HepG2 (cell line): ENCODE data around the gene ADGRD1. TPM values are rescaled to one million over a fixed set of nuclear protein-coding genes. Genes with fewer than 3 reads are reported as not detected.

Experiments
- BORCS8-MEF2B ChIP-seq: sonication (generic); formaldehyde crosslinking; IDR thresholded peaks from 2 replicates; pipeline ENCODE4 v1.8.0; 2022; ENCODE audit warnings: mild to moderate bottlenecking, missing genetic modification reagents
- CC2D1A ChIP-seq: sonication (generic); formaldehyde crosslinking; IDR thresholded peaks from 2 replicates; pipeline ENCODE4 v1.8.1; 2023; ENCODE audit warnings: mild to moderate bottlenecking, missing genetic modification reagents
- ELF1 ChIP-seq: sonication (generic); formaldehyde crosslinking; IDR thresholded peaks from 2 replicates; pipeline ENCODE4 v1.4.0; 2020; ENCODE audit warnings: missing genetic modification reagents
- FOSL2 ChIP-seq: sonication (generic); formaldehyde crosslinking; IDR thresholded peaks from 2 replicates; pipeline ENCODE4 v1.4.0; 2020; ENCODE audit warnings: missing genetic modification reagents
- FOXA1 ChIP-seq, 2 experiments: fragments of 450-650 bp in 1 of 2; sonication (generic) in 1 of 2; formaldehyde crosslinking in 1 of 2; IDR thresholded peaks; 2 replicates each; pipeline versions ENCODE4 v1.4.0 to v1.6.1; 2016 to 2020; ENCODE audit warnings: missing genetic modification reagents in 1 of 2
- GRHL1 ChIP-seq: sonication (generic); formaldehyde crosslinking; conservative IDR thresholded peaks from 2 replicates; pipeline ENCODE4 v1.8.0; 2022; ENCODE audit warnings: missing genetic modification reagents
- KLF9 ChIP-seq: IDR thresholded peaks from 2 replicates; pipeline ENCODE4 v1.6.1; 2016; ENCODE audit warnings: low read depth
- LBX2 ChIP-seq: sonication (generic); formaldehyde crosslinking; IDR thresholded peaks from 2 replicates; pipeline ENCODE4 v1.5.0; 2020; ENCODE audit warnings: missing genetic modification reagents, mild to moderate bottlenecking, borderline replicate concordance
- MED13 ChIP-seq: sonication (generic); formaldehyde crosslinking; IDR thresholded peaks from 2 replicates; pipeline ENCODE4 v1.5.0; 2020; ENCODE audit warnings: missing genetic modification reagents
- MIXL1 ChIP-seq: IDR thresholded peaks from 2 replicates; pipeline ENCODE4 v1.6.1; 2016
- SIX1 ChIP-seq: sonication (generic); formaldehyde crosslinking; IDR thresholded peaks from 2 replicates; pipeline ENCODE4 v1.4.0; 2020; ENCODE audit warnings: missing genetic modification reagents, borderline replicate concordance
- SRSF1 ChIP-seq: fragments of 200-400 bp; formaldehyde crosslinking; optimal IDR thresholded peaks from 2 replicates; pipeline ENCODE3; 2017; ENCODE audit warnings: mild to moderate bottlenecking, low read depth, low read length, moderate library complexity
- TOPORS ChIP-seq: sonication (generic); formaldehyde crosslinking; IDR thresholded peaks from 2 replicates; pipeline ENCODE4 v1.8.0; 2023; ENCODE audit warnings: mild to moderate bottlenecking, missing genetic modification reagents
- ZNF251 ChIP-seq: sonication (generic); formaldehyde crosslinking; IDR thresholded peaks from 2 replicates; pipeline ENCODE4 v1.9.0; 2021; ENCODE audit warnings: mild to moderate bottlenecking, missing genetic modification reagents
- ZNF282 ChIP-seq: fragments of 450-650 bp; IDR thresholded peaks from 2 replicates; pipeline ENCODE4 v1.6.1; 2018; ENCODE audit not compliant: partially characterized antibody
- ZNF510 ChIP-seq: sonication (generic); formaldehyde crosslinking; IDR thresholded peaks from 2 replicates; pipeline ENCODE4 v1.4.0; 2020; ENCODE audit warnings: low read depth, mild to moderate bottlenecking, missing genetic modification reagents
- ZNF782 ChIP-seq: sonication (generic); formaldehyde crosslinking; IDR thresholded peaks from 2 replicates; pipeline ENCODE4 v1.4.0; 2020; ENCODE audit warnings: missing genetic modification reagents, mild to moderate bottlenecking, borderline replicate concordance
- polyA plus RNA-seq, 8 experiments: library from polyadenylated mRNA; depleted of rRNA in 3 of 8; stranded (reverse) in 7 of 8; unstranded in 1 of 8; fragments of >200 nt; fragmentation: Illumina TruSeq in 4 of 8; extraction: Trizol in 4 of 8; gene quantifications; 2 replicates each; pipeline versions ENCODE4 v1.2.1 to v1.2.3, GENCODE V29; 2011 to 2016; ENCODE audit warnings: low read depth in 4 of 8, missing spikeins in 1 of 8, mixed read lengths in 1 of 8; ENCODE audit not compliant: insufficient read depth in 1 of 8
- total RNA-seq, 5 experiments: library from RNA; depleted of rRNA; stranded (reverse); fragments of >200 nt; fragmentation: Illumina TruSeq; extraction: Trizol; gene quantifications; 2 replicates each; pipeline ENCODE4 v1.2.3, GENCODE V29; 2016; ENCODE audit warnings: low read depth in 1 of 5
- TF ChIP-seq, protein P1 (sequence below): sonication (generic); formaldehyde crosslinking; IDR thresholded peaks from 2 replicates; pipeline ENCODE4 v1.4.0; 2020; ENCODE audit warnings: missing genetic modification reagents, borderline replicate concordance

ADGRD1 gene
- total and polyA plus RNA-seq, 2 of the 13 experiments (the other 11 are each of a cell fraction or from before 2014, with no cell fraction given): 0.46 to 12.4 TPM

- no peak for TF ChIP-seq SRSF1
- TF ChIP-seq ELF1 (CRISPR knock-in tag): no peak
- no peak for TF ChIP-seq ZNF782 (CRISPR knock-in tag)
- no peak for TF ChIP-seq MED13 (CRISPR knock-in tag)
- TF ChIP-seq FOXA1 (IDR thresholded peaks at IDR 0.05): no peak
- TF ChIP-seq FOXA1 (CRISPR knock-in tag; IDR thresholded peaks at IDR 0.05): peak; percentile 48; the same call in 1 of the 2 replicates
- no peak for TF ChIP-seq ZNF282
- no peak for TF ChIP-seq KLF9
- TF ChIP-seq FOSL2 (CRISPR knock-in tag): 0 out of 2 replicates have a peak, but pooled peaks have one; percentile 20
- TF ChIP-seq MIXL1 (CRISPR knock-in tag): peak; percentile 57; the same call in 1 of the 2 replicates
- no peak for TF ChIP-seq TOPORS
- no peak for TF ChIP-seq GRHL1 (CRISPR knock-in tag)
- no peak for TF ChIP-seq BORCS8-MEF2B (CRISPR knock-in tag)
- no peak for TF ChIP-seq ZNF510 (CRISPR knock-in tag)
- TF ChIP-seq, protein P1, sequence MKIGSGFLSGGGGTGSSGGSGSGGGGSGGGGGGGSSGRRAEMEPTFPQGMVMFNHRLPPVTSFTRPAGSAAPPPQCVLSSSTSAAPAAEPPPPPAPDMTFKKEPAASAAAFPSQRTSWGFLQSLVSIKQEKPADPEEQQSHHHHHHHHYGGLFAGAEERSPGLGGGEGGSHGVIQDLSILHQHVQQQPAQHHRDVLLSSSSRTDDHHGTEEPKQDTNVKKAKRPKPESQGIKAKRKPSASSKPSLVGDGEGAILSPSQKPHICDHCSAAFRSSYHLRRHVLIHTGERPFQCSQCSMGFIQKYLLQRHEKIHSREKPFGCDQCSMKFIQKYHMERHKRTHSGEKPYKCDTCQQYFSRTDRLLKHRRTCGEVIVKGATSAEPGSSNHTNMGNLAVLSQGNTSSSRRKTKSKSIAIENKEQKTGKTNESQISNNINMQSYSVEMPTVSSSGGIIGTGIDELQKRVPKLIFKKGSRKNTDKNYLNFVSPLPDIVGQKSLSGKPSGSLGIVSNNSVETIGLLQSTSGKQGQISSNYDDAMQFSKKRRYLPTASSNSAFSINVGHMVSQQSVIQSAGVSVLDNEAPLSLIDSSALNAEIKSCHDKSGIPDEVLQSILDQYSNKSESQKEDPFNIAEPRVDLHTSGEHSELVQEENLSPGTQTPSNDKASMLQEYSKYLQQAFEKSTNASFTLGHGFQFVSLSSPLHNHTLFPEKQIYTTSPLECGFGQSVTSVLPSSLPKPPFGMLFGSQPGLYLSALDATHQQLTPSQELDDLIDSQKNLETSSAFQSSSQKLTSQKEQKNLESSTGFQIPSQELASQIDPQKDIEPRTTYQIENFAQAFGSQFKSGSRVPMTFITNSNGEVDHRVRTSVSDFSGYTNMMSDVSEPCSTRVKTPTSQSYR (CRISPR knock-in tag): no peak
- TF ChIP-seq CC2D1A (CRISPR knock-in tag): no peak
- no peak for TF ChIP-seq LBX2
- TF ChIP-seq ZNF251: no peak
- TF ChIP-seq SIX1 (CRISPR knock-in tag): no peak
These were observed 18.3 kb downstream of the ADGRD1 start (continued) for GRCh38 chr12:130971925-130972585.
